Cardiac muscle cell (in vitro differentiated cells and primary cell): ENCODE data around the gene PLXNA2. TPM values are rescaled to one million over a fixed set of nuclear protein-coding genes. Genes with fewer than 3 reads are reported as not detected.

Experiments used
- DNase-seq, 2 donors: peaks; one replicate each; pipeline versions ENCODE4 v3.0.0 to v3.0.0-alpha.2; 2010 to 2017; ENCODE audit warnings: low read depth in 1 of 2, low spot score in 1 of 2
- H3K27ac ChIP-seq: fragments of 200-600 bp; sonication (generic); 2 replicates; pipeline ENCODE4 v1.5.1; 2016
- H3K27me3 ChIP-seq: fragments of 200-600 bp; sonication (generic); 2 replicates; pipeline ENCODE4 v1.6.0; 2016; ENCODE audit warnings: control low read depth
- H3K36me3 ChIP-seq: fragments of 200-600 bp; sonication (generic); 2 replicates; pipeline ENCODE4 v1.5.1; 2016; ENCODE audit warnings: control low read depth
- H3K4me1 ChIP-seq: fragments of 200-600 bp; sonication (generic); 2 replicates; pipeline ENCODE4 v1.8.1; 2017; ENCODE audit warnings: low read depth, mild to moderate bottlenecking, mixed run types
- H3K4me3 ChIP-seq: fragments of 200-600 bp; sonication (generic); 2 replicates; pipeline ENCODE4 v1.5.1; 2016; ENCODE audit warnings: mild to moderate bottlenecking
- H3K9me3 ChIP-seq: fragments of 200-600 bp; sonication (generic); 2 replicates; pipeline ENCODE4 v1.5.1; 2017; ENCODE audit warnings: low read depth, mild to moderate bottlenecking, control low read depth
- CTCF ChIP-seq: IDR thresholded peaks from 2 replicates; pipeline ENCODE4 v1.5.1; 2012; ENCODE audit warnings: low read depth, mild to moderate bottlenecking, low read length
- polyA plus RNA-seq: library from polyadenylated mRNA; unstranded; fragments of >200 nt; fragmentation: Nextera tagmentation; extraction: Ambion mirVana; gene quantifications from 2 replicates; pipeline ENCODE4 v1.2.1, GENCODE V29; 2016
- total RNA-seq: library from RNA; depleted of rRNA; stranded (reverse); fragments of >200 nt; gene quantifications from 2 replicates; pipeline ENCODE4 v1.2.3, GENCODE V29; 2016

The PLXNA2 gene
- total and polyA plus RNA-seq, 2 experiments from 2014 or later: 23.2 to 55.3 TPM

GRCh38 chr1:208177656-208178055 lies 66.5 kb downstream of the PLXNA2 start:
- TF ChIP-seq CTCF: no peak
- Histone ChIP-seq H3K9me3 (no peaks in the 10 kb centered on the region), H3K4me3 (no peak overlapping the region), H3K4me1 (peaks cover 45% of the 10 kb centered on the region), H3K27me3 (no peaks in the 10 kb centered on the region), H3K36me3 (no peaks in the 10 kb centered on the region), H3K27ac (no peak overlapping the region)
- no peak for DNase-seq

GRCh38 chr1:208176649-208177048 lies 67.5 kb downstream of the PLXNA2 start:
- TF ChIP-seq CTCF: no peak
- no peak for DNase-seq
- Histone ChIP-seq H3K4me3 (no peak overlapping the region), H3K4me1 (peaks cover 51% of the 10 kb centered on the region), H3K27ac (no peak overlapping the region), H3K27me3 (no peaks in the 10 kb centered on the region), H3K9me3 (no peaks in the 10 kb centered on the region), H3K36me3 (no peaks in the 10 kb centered on the region)

GRCh38 chr1:208175508-208175895 lies 68.7 kb downstream of the PLXNA2 start:
- no peak for TF ChIP-seq CTCF
- no peaks in the 10 kb centered on the region for H3K9me3 ChIP-seq
- H3K4me1 ChIP-seq: peaks cover 42% of the 10 kb centered on the region
- no peak for DNase-seq
- H3K27me3 ChIP-seq: no peaks in the 10 kb centered on the region
- H3K4me3 ChIP-seq: no peak overlapping the region
- H3K27ac ChIP-seq: no peak overlapping the region
- H3K36me3 ChIP-seq: no peaks in the 10 kb centered on the region

- DNase-seq: peak in 1 of 2 donors; percentile 44
- Histone ChIP-seq H3K4me3 (no peak overlapping the region), H3K36me3 (no peaks in the 10 kb centered on the region), H3K27ac (no peak overlapping the region), H3K27me3 (no peaks in the 10 kb centered on the region), H3K4me1 (peaks cover 42% of the 10 kb centered on the region), H3K9me3 (no peaks in the 10 kb centered on the region)
- TF ChIP-seq CTCF: no peak
These were observed 69.3 kb downstream of the PLXNA2 start for GRCh38 chr1:208174731-208175507.

- peaks cover 40% of the 10 kb centered on the region for H3K4me1 ChIP-seq
- H3K4me3 ChIP-seq: no peak overlapping the region
- peak in 1 of 2 donors; percentile 32 for DNase-seq
- H3K36me3 ChIP-seq: no peaks in the 10 kb centered on the region
- no peak overlapping the region for H3K27ac ChIP-seq
- no peaks in the 10 kb centered on the region for H3K27me3 ChIP-seq
- no peaks in the 10 kb centered on the region for H3K9me3 ChIP-seq
- TF ChIP-seq CTCF: no peak
These were observed 70.0 kb downstream of the PLXNA2 start for GRCh38 chr1:208174200-208174599.
